Thoracic aorta (tissue), 2 donors: ENCODE data around the gene CNTN4. TPM values are rescaled to one million over a fixed set of nuclear protein-coding genes. Genes with fewer than 3 reads are reported as not detected.

ENCODE experiments used
- ATAC-seq: fragments of 150-250 bp; one replicate; pipeline ENCODE4 v1.8.0; 2017; ENCODE audit warnings: low read depth; ENCODE audit not compliant: insufficient number of reproducible peaks, low FRiP score
- DNase-seq: peaks from one replicate; pipeline ENCODE4 v3.0.0-alpha.2; 2020; ENCODE audit warnings: low spot score
- H3K27ac ChIP-seq, 2 donors: fragments of 200-600 bp; sonication (generic); 1 replicate in 1 of 2; 2 replicates in 1 of 2; pipeline ENCODE4 v1.5.1; 2016; ENCODE audit warnings: mild to moderate bottlenecking in 2 of 2, moderate library complexity in 2 of 2
- H3K27me3 ChIP-seq: fragments of 200-600 bp; sonication (generic); replicated peaks from 2 replicates; pipeline ENCODE4 v1.6.0; 2016; ENCODE audit warnings: mild to moderate bottlenecking; ENCODE audit not compliant: insufficient read depth
- H3K36me3 ChIP-seq: fragments of 200-600 bp; sonication (generic); one replicate; pipeline ENCODE4 v1.5.1; 2016
- H3K4me1 ChIP-seq, 2 donors: fragments of 200-600 bp; sonication (generic); 1 replicate in 1 of 2; 2 replicates in 1 of 2; pipeline versions ENCODE4 v1.5.1 to v1.6.0; 2016; ENCODE audit warnings: low read depth in 2 of 2, mild to moderate bottlenecking in 1 of 2; ENCODE audit not compliant: control insufficient read depth in 1 of 2
- H3K4me3 ChIP-seq: fragments of 200-600 bp; sonication (generic); 2 replicates; pipeline ENCODE4 v1.5.1; 2016; ENCODE audit warnings: mild to moderate bottlenecking
- H3K9me3 ChIP-seq: fragments of 200-600 bp; sonication (generic); 2 replicates; pipeline ENCODE4 v1.5.1; 2016
- total RNA-seq, 2 donors: library from RNA; depleted of rRNA; stranded (reverse); fragments of >200 nt; gene quantifications; one replicate each; pipeline versions ENCODE4 v1.1.0 to v1.2.3, GENCODE V29; 2016
- TF ChIP-seq, protein P1 (sequence below): fragments of 200-600 bp; sonication (generic); IDR thresholded peaks from one replicate; pipeline ENCODE4 v1.5.1; 2019; ENCODE audit warnings: antibody characterized with exemption

CNTN4 gene
- total RNA-seq, 2 donors from 2014 or later, result 103 to 116 TPM

GRCh38 chr3:3086239-3086638 is 987.6 kb downstream of the CNTN4 start:
- Histone ChIP-seq H3K27ac (no peak overlapping the region), H3K4me3 (no peak overlapping the region), H3K36me3 (no peaks in the 10 kb centered on the region), H3K9me3 (no peaks in the 10 kb centered on the region), H3K27me3 (no peaks in the 10 kb centered on the region), H3K4me1 (no peaks in the 10 kb centered on the region)
- TF ChIP-seq, protein P1, sequence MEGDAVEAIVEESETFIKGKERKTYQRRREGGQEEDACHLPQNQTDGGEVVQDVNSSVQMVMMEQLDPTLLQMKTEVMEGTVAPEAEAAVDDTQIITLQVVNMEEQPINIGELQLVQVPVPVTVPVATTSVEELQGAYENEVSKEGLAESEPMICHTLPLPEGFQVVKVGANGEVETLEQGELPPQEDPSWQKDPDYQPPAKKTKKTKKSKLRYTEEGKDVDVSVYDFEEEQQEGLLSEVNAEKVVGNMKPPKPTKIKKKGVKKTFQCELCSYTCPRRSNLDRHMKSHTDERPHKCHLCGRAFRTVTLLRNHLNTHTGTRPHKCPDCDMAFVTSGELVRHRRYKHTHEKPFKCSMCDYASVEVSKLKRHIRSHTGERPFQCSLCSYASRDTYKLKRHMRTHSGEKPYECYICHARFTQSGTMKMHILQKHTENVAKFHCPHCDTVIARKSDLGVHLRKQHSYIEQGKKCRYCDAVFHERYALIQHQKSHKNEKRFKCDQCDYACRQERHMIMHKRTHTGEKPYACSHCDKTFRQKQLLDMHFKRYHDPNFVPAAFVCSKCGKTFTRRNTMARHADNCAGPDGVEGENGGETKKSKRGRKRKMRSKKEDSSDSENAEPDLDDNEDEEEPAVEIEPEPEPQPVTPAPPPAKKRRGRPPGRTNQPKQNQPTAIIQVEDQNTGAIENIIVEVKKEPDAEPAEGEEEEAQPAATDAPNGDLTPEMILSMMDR, result no peak
- ATAC-seq (no peak), DNase-seq (no peak)

DNA sequence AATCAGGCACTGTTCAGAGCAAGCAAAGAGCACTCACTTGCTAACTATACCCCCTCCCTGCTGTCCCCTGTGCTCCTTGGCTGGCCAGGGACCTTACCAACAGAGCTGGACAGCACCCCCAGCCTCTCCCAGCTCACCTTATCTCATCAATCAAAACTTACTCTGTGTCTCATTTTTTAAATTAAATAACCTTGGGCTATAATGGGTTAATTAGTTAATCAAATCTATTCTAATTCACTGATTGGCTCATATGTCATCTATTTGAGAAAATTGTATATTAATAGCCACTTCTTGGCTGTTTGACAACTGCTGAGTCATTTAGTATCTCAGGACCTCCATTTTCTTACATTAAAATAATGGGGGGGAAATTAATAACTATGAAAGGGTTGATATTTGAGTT is 988.6 kb downstream of the CNTN4 start:
- TF ChIP-seq, protein P1, result no peak
- DNase-seq (no peak), ATAC-seq (no peak)
- no peaks in the 10 kb centered on the region for H3K36me3 ChIP-seq
- H3K27me3 ChIP-seq, result no peaks in the 10 kb centered on the region
- H3K27ac ChIP-seq, result no peak overlapping the region
- no peaks in the 10 kb centered on the region for H3K9me3 ChIP-seq
- no peaks in the 10 kb centered on the region for H3K4me1 ChIP-seq
- no peak overlapping the region for H3K4me3 ChIP-seq

DNA sequence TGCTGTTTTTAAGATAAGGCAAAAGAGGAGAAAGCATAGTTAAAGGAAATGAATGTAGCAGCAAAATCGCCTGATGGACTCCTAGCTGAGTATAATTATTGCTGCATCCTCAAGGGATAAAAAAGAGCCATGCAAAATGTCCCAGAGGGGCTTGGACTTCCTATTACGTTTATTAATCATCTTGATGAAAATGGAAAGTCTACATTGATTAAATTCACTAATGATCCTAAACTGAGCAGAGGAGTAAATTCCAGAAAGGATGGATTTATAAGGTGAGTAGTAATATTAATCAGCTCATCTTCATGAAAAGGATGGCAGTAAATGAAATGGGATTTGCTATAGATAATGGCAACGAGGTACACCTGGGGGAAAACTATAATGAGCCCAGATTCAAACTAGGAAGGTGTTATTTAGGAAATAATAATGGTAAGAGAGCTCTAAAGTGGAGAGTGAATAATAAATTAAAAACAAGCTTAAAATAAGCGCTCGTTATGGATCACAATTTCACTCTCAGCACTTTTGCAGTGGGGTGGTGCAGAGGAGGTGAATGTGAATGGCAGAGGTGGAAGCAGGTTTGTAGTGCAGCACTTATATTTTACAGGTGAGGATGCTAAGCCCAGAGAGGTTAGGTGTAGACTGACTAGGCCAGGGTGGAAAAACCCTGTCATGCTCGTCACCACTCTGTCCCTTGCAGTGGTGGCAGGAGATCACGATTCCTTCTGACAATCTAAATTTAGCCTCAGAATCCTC is 989.2 kb downstream of the CNTN4 start:
- Histone ChIP-seq H3K4me3 (no peak overlapping the region), H3K27me3 (no peaks in the 10 kb centered on the region), H3K9me3 (no peaks in the 10 kb centered on the region), H3K27ac (no peak overlapping the region), H3K4me1 (no peaks in the 10 kb centered on the region), H3K36me3 (no peaks in the 10 kb centered on the region)
- ATAC-seq (no peak), DNase-seq (no peak)
- TF ChIP-seq, protein P1, result no peak

DNA sequence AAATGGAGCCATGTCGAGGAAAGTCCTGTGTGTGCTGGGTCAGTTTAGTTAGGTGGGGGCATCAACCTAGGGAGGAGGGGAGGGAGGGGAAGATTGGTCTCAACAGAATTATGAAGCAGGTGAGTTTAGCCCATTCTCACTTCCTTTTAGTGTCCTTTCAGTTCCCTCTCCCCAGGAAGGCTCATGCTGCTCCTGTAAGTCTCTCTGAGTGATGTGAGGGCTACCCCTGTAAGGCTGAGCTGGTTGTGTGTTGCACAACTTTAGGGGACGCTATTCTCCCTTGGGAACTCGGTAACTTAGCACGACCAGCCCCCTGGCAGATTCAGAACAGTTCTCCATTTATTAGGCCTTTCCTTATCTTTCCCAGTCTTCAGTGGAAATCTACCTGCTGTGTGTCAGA is 990.4 kb downstream of the CNTN4 start:
- no peaks in the 10 kb centered on the region for H3K9me3 ChIP-seq
- H3K4me3 ChIP-seq, result no peak overlapping the region
- TF ChIP-seq, protein P1, result no peak
- no peaks in the 10 kb centered on the region for H3K27me3 ChIP-seq
- ATAC-seq (no peak), DNase-seq (no peak)
- H3K27ac ChIP-seq, result no peak overlapping the region
- no peaks in the 10 kb centered on the region for H3K36me3 ChIP-seq
- no peaks in the 10 kb centered on the region for H3K4me1 ChIP-seq

DNA sequence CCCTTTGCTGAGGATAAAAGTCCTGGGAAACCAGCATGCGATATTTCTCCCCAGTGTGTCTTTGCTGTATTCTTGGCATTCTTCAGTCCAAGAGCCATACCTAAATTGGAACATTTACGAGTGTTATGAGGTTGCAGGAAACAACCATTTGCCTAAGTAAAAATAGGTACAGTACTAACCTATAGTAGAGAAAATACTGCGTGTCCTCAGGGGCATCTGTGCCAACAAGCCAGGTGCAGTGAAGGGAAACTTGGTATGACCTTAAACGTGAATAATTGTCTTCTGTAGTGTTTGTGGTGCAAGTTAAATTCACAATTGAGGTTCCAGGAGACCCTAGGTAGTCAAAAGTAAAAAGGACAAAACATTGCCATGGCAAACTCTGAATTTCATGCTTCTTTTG is 999.3 kb downstream of the CNTN4 start:
- Histone ChIP-seq H3K27me3 (no peaks in the 10 kb centered on the region), H3K36me3 (no peaks in the 10 kb centered on the region), H3K9me3 (no peaks in the 10 kb centered on the region), H3K27ac (no peak overlapping the region), H3K4me1 (no peaks in the 10 kb centered on the region), H3K4me3 (no peak overlapping the region)
- TF ChIP-seq, protein P1, result no peak
- ATAC-seq (no peak), DNase-seq (no peak)
